Measurements from ENCODE around the gene EVA1A.

DNA sequence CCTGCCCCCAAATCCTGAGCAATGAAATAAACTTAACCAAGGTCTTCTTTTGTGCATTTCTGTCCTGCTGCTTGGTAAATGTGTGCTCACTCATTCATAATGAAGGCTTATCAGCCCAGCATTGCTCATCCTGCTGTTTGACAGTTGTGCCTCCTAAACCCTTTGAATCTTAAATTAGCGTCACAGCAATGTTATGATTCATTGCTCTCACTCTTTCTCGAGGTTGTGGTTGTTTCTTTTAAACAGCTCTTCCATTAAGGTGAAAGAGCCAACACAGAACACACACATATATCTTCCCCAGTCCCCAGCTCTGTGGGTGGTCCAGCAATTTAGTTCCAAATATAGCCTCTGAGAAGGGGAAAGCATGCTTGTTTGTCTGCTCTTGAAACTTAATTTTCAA, 84.0 kb downstream of the EVA1A start:
- TF ChIP-seq CTCF (conservative IDR thresholded peaks at IDR 0.05; ENCODE audit: low read length) (no peak), EZH2phosphoT487 (IDR thresholded peaks at IDR 0.05; ENCODE audit: borderline replicate concordance, low read depth, low read length) (no peak)
